NB4 (cell line): ENCODE results near the gene ATP10B.

Experiments
- CTCF ChIP-seq: IDR thresholded peaks from one replicate; pipeline ENCODE4 v1.5.1; 2012; ENCODE audit warnings: low read depth, low read length
- POLR2A ChIP-seq: IDR thresholded peaks from 2 replicates; pipeline ENCODE4 v1.6.1; 2011; ENCODE audit warnings: mild to moderate bottlenecking; ENCODE audit not compliant: insufficient read length; ENCODE audit errors: extremely low read depth

- TF ChIP-seq CTCF (no peak), POLR2A (no peak)
Observed at GRCh38 chr5:160619381-160619780, 232.6 kb downstream of the ATP10B start.
